IPS DF 4.7 (cell line): ENCODE data around the gene OMD.
"Not testable (repeated sequence)": the region's sequence is repeated elsewhere in the genome, so short reads cannot be mapped to it uniquely, and the experiment has no call there.

Source experiments
- DNase-seq: peaks from one replicate; pipeline ENCODE4 v3.0.0-alpha.2; 2013; ENCODE audit warnings: low spot score; ENCODE audit errors: extremely low read depth

OMD gene

GRCh38 chr9:92414566-92414965, 9.7 kb downstream of the OMD start:
- DNase-seq = no peak

GRCh38 chr9:92411157-92411556, 13.1 kb downstream of the OMD start:
- not testable (repeated sequence) for DNase-seq

- no peak for DNase-seq
Measured at GRCh38 chr9:92408747-92409478, 15.4 kb downstream of the OMD start.

- no peak for DNase-seq
Measured at GRCh38 chr9:92407818-92408217, 16.5 kb downstream of the OMD start.

- no peak for DNase-seq
Measured at GRCh38 chr9:92406477-92406876, 17.8 kb downstream of the OMD start.

GRCh38 chr9:92405818-92406217, 18.5 kb downstream of the OMD start:
- no peak for DNase-seq

GRCh38 chr9:92404042-92404836, 20.0 kb downstream of the OMD start, which contains the start of gene OGN:
TSS of gene OGN (minus strand) at chr9:92404578. CDS start at chr9:92403407, 1,171 bp downstream.
- DNase-seq = no peak

GRCh38 chr9:92402826-92403745, 21.2 kb downstream of the OMD start:
- DNase-seq = no peak

- DNase-seq = no peak
Measured at GRCh38 chr9:92402360-92402759, 21.9 kb downstream of the OMD start.

- DNase-seq = no peak
Measured at GRCh38 chr9:92397853-92398252, 26.4 kb downstream of the OMD start.

GRCh38 chr9:92395617-92396016, 28.7 kb downstream of the OMD start:
- no peak for DNase-seq

GRCh38 chr9:92393686-92394085, 30.6 kb downstream of the OMD start:
- DNase-seq = no peak

GRCh38 chr9:92392690-92393089, 31.6 kb downstream of the OMD start:
- no peak for DNase-seq

GRCh38 chr9:92385953-92386352, 38.3 kb downstream of the OMD start:
- DNase-seq = no peak

GRCh38 chr9:92385477-92385876, 38.8 kb downstream of the OMD start:
- no peak for DNase-seq

- no peak for DNase-seq
Measured at GRCh38 chr9:92385001-92385400, 39.3 kb downstream of the OMD start.

- DNase-seq = no peak
Measured at GRCh38 chr9:92384375-92384774, 39.9 kb downstream of the OMD start.

GRCh38 chr9:92381775-92382174, 42.5 kb downstream of the OMD start:
- no peak for DNase-seq

- DNase-seq = no peak
Measured at GRCh38 chr9:92380603-92381002, 43.7 kb downstream of the OMD start.

- DNase-seq = no peak
Measured at GRCh38 chr9:92378865-92379560, 45.3 kb downstream of the OMD start.

- no peak for DNase-seq
Measured at GRCh38 chr9:92377876-92378275, 46.4 kb downstream of the OMD start.
